Endothelial cell of coronary artery (primary cell): ENCODE results near the gene C17orf100. TPM values are rescaled to one million over a fixed set of nuclear protein-coding genes. Genes with fewer than 3 reads are reported as not detected.

ENCODE experiments used
- total RNA-seq: library from RNA; depleted of rRNA; stranded (reverse); fragments of >200 nt; gene quantifications from 2 replicates; pipeline ENCODE4 v1.2.3, GENCODE V29; 2014

Gene C17orf100
- total RNA-seq, result 0.18 and 0.38 TPM in 2 replicates

GRCh38 chr17:6651354-6651918, at the start of gene C17orf100, which contains the start of gene MED31:
TSS of gene C17orf100 (plus strand) at chr17:6651762. CDS start at chr17:6651914, 152 bp downstream.
TSS of gene MED31 (minus strand) at chr17:6651605. CDS start at chr17:6651528, 77 bp downstream.

GRCh38 chr17:6640536-6641246, 10.9 kb upstream of the C17orf100 start, which contains the start of the genes KIAA0753 and TXNDC17:
TSS of gene KIAA0753 (minus strand) at chr17:6640711. CDS start at chr17:6635103, 5,608 bp downstream.
TSS of gene TXNDC17 (plus strand) at chr17:6641060. CDS start at chr17:6641083, 23 bp downstream.

Other genes starting within 250 kb of the C17orf100 start
- not detected in 2 replicates for gene AIPL1, start 216.6 kb upstream of the C17orf100 start, total RNA-seq
- 8.8 and 20.2 TPM in 2 replicates for gene PIMREG, start 207.3 kb upstream of the C17orf100 start, total RNA-seq
- gene PITPNM3, start 95.2 kb upstream of the C17orf100 start, total RNA-seq, result 2.2 and 2.7 TPM in 2 replicates
- 9.9 and 13.5 TPM in 2 replicates for gene KIAA0753, start 11.1 kb upstream of the C17orf100 start, total RNA-seq
- gene TXNDC17, start 10.7 kb upstream of the C17orf100 start, total RNA-seq, result 102 and 157 TPM in 2 replicates
- gene MED31, start 157 bp upstream of the C17orf100 start, total RNA-seq, result 10.3 and 12.9 TPM in 2 replicates
- not detected in 2 replicates for gene SLC13A5, start 61.6 kb downstream of the C17orf100 start, total RNA-seq
- 16.7 and 24.9 TPM in 2 replicates for gene XAF1, start 104.3 kb downstream of the C17orf100 start, total RNA-seq
- 0.56 and 1.3 TPM in 2 replicates for gene FBXO39, start 124.5 kb downstream of the C17orf100 start, total RNA-seq
- not detected in 2 replicates for gene TEKT1, start 180.0 kb downstream of the C17orf100 start, total RNA-seq